Lower leg skin (tissue), 3 donors: ENCODE results near the gene NETO1.

Experiments
- POLR2A ChIP-seq, 2 donors: fragments of 450-650 bp; IDR thresholded peaks; one replicate each; pipeline ENCODE4 v1.6.1; 2016 to 2017; ENCODE audit warnings: antibody characterized with exemption in 2 of 2, mild to moderate bottlenecking in 1 of 2, moderate library complexity in 1 of 2
- TF ChIP-seq, protein P1 (sequence below), 3 donors: fragments of 450-650 bp; IDR thresholded peaks; one replicate each; pipeline ENCODE4 v1.5.1; 2016; ENCODE audit warnings: antibody characterized with exemption in 3 of 3, mild to moderate bottlenecking in 3 of 3, moderate library complexity in 2 of 3

DNA sequence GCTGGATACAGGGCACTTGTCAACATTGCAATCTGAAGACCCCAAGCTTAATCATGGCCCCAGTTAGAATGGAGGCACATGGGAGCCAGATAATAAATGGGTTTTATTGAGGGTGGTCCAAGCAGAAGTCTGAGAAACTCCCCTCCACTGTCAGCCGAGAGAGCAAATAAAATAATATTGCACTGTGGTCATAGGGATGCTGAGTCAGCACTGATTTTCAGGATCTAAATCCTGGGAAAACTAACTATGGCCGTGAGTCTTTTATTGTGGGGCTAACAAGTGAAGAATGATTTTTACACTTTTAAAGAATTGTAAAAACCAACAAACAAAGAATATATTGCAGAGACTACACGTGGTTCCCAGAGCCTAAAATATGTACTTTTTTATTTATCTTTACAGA, 31.1 kb upstream of the NETO1 start:
- TF ChIP-seq, protein P1, sequence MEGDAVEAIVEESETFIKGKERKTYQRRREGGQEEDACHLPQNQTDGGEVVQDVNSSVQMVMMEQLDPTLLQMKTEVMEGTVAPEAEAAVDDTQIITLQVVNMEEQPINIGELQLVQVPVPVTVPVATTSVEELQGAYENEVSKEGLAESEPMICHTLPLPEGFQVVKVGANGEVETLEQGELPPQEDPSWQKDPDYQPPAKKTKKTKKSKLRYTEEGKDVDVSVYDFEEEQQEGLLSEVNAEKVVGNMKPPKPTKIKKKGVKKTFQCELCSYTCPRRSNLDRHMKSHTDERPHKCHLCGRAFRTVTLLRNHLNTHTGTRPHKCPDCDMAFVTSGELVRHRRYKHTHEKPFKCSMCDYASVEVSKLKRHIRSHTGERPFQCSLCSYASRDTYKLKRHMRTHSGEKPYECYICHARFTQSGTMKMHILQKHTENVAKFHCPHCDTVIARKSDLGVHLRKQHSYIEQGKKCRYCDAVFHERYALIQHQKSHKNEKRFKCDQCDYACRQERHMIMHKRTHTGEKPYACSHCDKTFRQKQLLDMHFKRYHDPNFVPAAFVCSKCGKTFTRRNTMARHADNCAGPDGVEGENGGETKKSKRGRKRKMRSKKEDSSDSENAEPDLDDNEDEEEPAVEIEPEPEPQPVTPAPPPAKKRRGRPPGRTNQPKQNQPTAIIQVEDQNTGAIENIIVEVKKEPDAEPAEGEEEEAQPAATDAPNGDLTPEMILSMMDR (IDR thresholded peaks at IDR 0.05) = no peak
- no peak for TF ChIP-seq POLR2A (IDR thresholded peaks at IDR 0.05)
